HEK293 (cell line): ENCODE results near the gene IL22RA1.

ENCODE experiments used
- EGR2 ChIP-seq: fragments of 450-650 bp; formaldehyde crosslinking; IDR thresholded peaks from 2 replicates; pipeline ENCODE4 v1.5.1; 2016; ENCODE audit warnings: low read depth, missing biosample characterization, missing genetic modification characterization
- GLIS1 ChIP-seq: fragments of 450-650 bp; formaldehyde crosslinking; IDR thresholded peaks from 2 replicates; pipeline ENCODE4 v1.5.1; 2016; ENCODE audit warnings: missing biosample characterization, missing genetic modification characterization
- KLF9 ChIP-seq: fragments of 450-650 bp; formaldehyde crosslinking; IDR thresholded peaks from 2 replicates; pipeline ENCODE4 v1.5.1; 2016; ENCODE audit warnings: missing biosample characterization, missing genetic modification characterization, low read depth
- ZBTB8A ChIP-seq: fragments of 450-650 bp; formaldehyde crosslinking; IDR thresholded peaks from 2 replicates; pipeline ENCODE4 v1.5.1; 2016; ENCODE audit warnings: missing biosample characterization, missing genetic modification characterization
- ZFP41 ChIP-seq: fragments of 450-650 bp; formaldehyde crosslinking; IDR thresholded peaks from 2 replicates; pipeline ENCODE4 v1.5.1; 2016; ENCODE audit warnings: missing biosample characterization, missing genetic modification characterization, borderline replicate concordance
- ZNF10 ChIP-seq: fragments of 450-650 bp; formaldehyde crosslinking; IDR thresholded peaks from 2 replicates; pipeline ENCODE4 v1.5.1; 2017; ENCODE audit warnings: missing biosample characterization, missing genetic modification characterization
- ZNF121 ChIP-seq: fragments of 450-650 bp; formaldehyde crosslinking; IDR thresholded peaks from 2 replicates; pipeline ENCODE4 v1.5.1; 2016; ENCODE audit warnings: missing biosample characterization, missing genetic modification characterization
- ZNF138 ChIP-seq: fragments of 450-650 bp; formaldehyde crosslinking; IDR thresholded peaks from 2 replicates; pipeline ENCODE4 v1.5.1; 2016; ENCODE audit warnings: missing biosample characterization, missing genetic modification characterization, borderline replicate concordance
- ZNF140 ChIP-seq: fragments of 450-650 bp; formaldehyde crosslinking; IDR thresholded peaks from 2 replicates; pipeline ENCODE4 v1.5.1; 2016; ENCODE audit warnings: missing biosample characterization, missing genetic modification characterization
- ZNF146 ChIP-seq: fragments of 450-650 bp; formaldehyde crosslinking; IDR thresholded peaks from 2 replicates; pipeline ENCODE4 v1.5.1; 2016; ENCODE audit warnings: missing biosample characterization, missing genetic modification characterization
- ZNF157 ChIP-seq: fragments of 450-650 bp; formaldehyde crosslinking; IDR thresholded peaks from 2 replicates; pipeline ENCODE4 v1.5.1; 2016; ENCODE audit warnings: missing biosample characterization, missing genetic modification characterization
- ZNF18 ChIP-seq: fragments of 450-650 bp; formaldehyde crosslinking; IDR thresholded peaks from 2 replicates; pipeline ENCODE4 v1.5.1; 2016; ENCODE audit warnings: missing biosample characterization, missing genetic modification characterization
- ZNF184 ChIP-seq: fragments of 450-650 bp; IDR thresholded peaks from 2 replicates; pipeline ENCODE4 v1.5.1; 2018; ENCODE audit warnings: missing biosample characterization, mild to moderate bottlenecking, missing genetic modification characterization
- ZNF221 ChIP-seq: fragments of 450-650 bp; formaldehyde crosslinking; IDR thresholded peaks from 2 replicates; pipeline ENCODE4 v1.5.1; 2017; ENCODE audit warnings: missing biosample characterization, missing genetic modification characterization, borderline replicate concordance
- ZNF23 ChIP-seq: fragments of 450-650 bp; formaldehyde crosslinking; IDR thresholded peaks from 2 replicates; pipeline ENCODE4 v1.5.1; 2016; ENCODE audit warnings: missing biosample characterization, missing genetic modification characterization, borderline replicate concordance
- ZNF239 ChIP-seq: fragments of 450-650 bp; formaldehyde crosslinking; IDR thresholded peaks from 2 replicates; pipeline ENCODE4 v1.5.1; 2016; ENCODE audit warnings: missing biosample characterization, missing genetic modification characterization
- ZNF24 ChIP-seq: fragments of 450-650 bp; formaldehyde crosslinking; IDR thresholded peaks from 2 replicates; pipeline ENCODE4 v1.5.1; 2016; ENCODE audit warnings: missing biosample characterization, missing genetic modification characterization
- ZNF280D ChIP-seq: fragments of 450-650 bp; formaldehyde crosslinking; IDR thresholded peaks from 2 replicates; pipeline ENCODE4 v1.5.1; 2016; ENCODE audit warnings: missing biosample characterization, missing genetic modification characterization
- ZNF311 ChIP-seq: fragments of 450-650 bp; formaldehyde crosslinking; IDR thresholded peaks from 2 replicates; pipeline ENCODE4 v1.5.1; 2017; ENCODE audit warnings: missing biosample characterization, missing genetic modification characterization, borderline replicate concordance
- ZNF341 ChIP-seq: fragments of 450-650 bp; formaldehyde crosslinking; IDR thresholded peaks from 2 replicates; pipeline ENCODE4; 2016; ENCODE audit warnings: low read depth, missing biosample characterization, missing genetic modification characterization
- ZNF423 ChIP-seq: fragments of 450-650 bp; formaldehyde crosslinking; IDR thresholded peaks from 2 replicates; pipeline ENCODE4 v1.5.1; 2016; ENCODE audit warnings: missing biosample characterization, missing genetic modification characterization
- ZNF558 ChIP-seq: fragments of 450-650 bp; formaldehyde crosslinking; IDR thresholded peaks from 2 replicates; pipeline ENCODE4 v1.5.1; 2016; ENCODE audit warnings: missing biosample characterization, missing genetic modification characterization
- ZNF629 ChIP-seq: fragments of 450-650 bp; formaldehyde crosslinking; IDR thresholded peaks from 2 replicates; pipeline ENCODE4 v1.5.1; 2017; ENCODE audit warnings: missing biosample characterization, missing genetic modification characterization
- ZNF660 ChIP-seq: fragments of 450-650 bp; IDR thresholded peaks from 2 replicates; pipeline ENCODE4 v1.5.1; 2018; ENCODE audit warnings: missing biosample characterization, mild to moderate bottlenecking, missing genetic modification characterization
- ZNF707 ChIP-seq: fragments of 450-650 bp; formaldehyde crosslinking; IDR thresholded peaks from 2 replicates; pipeline ENCODE4 v1.5.1; 2016; ENCODE audit warnings: missing biosample characterization, missing genetic modification characterization
- ZNF776 ChIP-seq: fragments of 450-650 bp; formaldehyde crosslinking; IDR thresholded peaks from 2 replicates; pipeline ENCODE4 v1.5.0; 2017; ENCODE audit warnings: missing biosample characterization, missing genetic modification characterization, borderline replicate concordance
- ZNF843 ChIP-seq: fragments of 450-650 bp; formaldehyde crosslinking; IDR thresholded peaks from 2 replicates; pipeline ENCODE4 v1.5.1; 2016; ENCODE audit warnings: missing biosample characterization, missing genetic modification characterization
- ZSCAN30 ChIP-seq: fragments of 450-650 bp; IDR thresholded peaks from 2 replicates; pipeline ENCODE4 v1.5.1; 2018; ENCODE audit warnings: missing biosample characterization, mild to moderate bottlenecking, missing genetic modification characterization, moderate library complexity
- ZSCAN5A ChIP-seq: fragments of 450-650 bp; formaldehyde crosslinking; IDR thresholded peaks from 2 replicates; pipeline ENCODE4 v1.5.1; 2016; ENCODE audit warnings: missing biosample characterization, missing genetic modification characterization
- TF ChIP-seq, protein P1 (sequence below): fragments of 450-650 bp; formaldehyde crosslinking; IDR thresholded peaks from 2 replicates; pipeline ENCODE4 v1.5.1; 2016; ENCODE audit warnings: missing biosample characterization, missing genetic modification characterization
- TF ChIP-seq, protein P2 (sequence below): fragments of 450-650 bp; formaldehyde crosslinking; IDR thresholded peaks from 2 replicates; pipeline ENCODE4 v1.5.1; 2017; ENCODE audit warnings: missing biosample characterization, missing genetic modification characterization
- TF ChIP-seq, protein P3 (sequence below): fragments of 450-650 bp; formaldehyde crosslinking; IDR thresholded peaks from 2 replicates; pipeline ENCODE4 v1.5.1; 2016; ENCODE audit warnings: missing biosample characterization, missing genetic modification characterization

The IL22RA1 gene

DNA sequence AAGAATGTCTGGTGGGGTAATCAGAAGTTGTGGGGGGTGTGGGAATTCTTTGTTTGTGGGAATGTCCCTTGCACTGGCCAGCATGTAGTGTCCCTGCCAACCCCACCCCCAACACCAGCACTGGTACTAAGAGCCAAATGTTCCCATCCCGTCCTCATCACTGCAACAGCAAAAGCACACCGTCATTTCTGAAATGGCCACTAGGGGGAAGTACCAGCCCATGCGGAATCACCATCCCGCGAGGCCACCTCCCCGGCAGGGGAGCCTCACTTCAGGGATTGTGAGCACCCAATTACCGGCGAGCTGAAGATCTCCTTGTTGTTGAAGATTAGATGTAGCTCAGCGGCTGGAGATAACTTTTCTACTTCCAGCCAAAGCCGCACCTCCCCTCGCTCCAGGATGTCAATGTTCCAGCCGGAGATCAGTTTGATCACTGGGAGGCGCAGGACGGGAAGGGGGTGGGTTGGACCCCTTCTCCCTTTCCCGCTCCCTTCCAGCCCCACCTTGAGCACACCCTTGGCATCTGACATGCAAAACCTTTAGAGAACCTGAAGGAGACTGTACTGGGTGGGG, 72.0 kb downstream of the IL22RA1 start (continued):
- TF ChIP-seq, protein P1, sequence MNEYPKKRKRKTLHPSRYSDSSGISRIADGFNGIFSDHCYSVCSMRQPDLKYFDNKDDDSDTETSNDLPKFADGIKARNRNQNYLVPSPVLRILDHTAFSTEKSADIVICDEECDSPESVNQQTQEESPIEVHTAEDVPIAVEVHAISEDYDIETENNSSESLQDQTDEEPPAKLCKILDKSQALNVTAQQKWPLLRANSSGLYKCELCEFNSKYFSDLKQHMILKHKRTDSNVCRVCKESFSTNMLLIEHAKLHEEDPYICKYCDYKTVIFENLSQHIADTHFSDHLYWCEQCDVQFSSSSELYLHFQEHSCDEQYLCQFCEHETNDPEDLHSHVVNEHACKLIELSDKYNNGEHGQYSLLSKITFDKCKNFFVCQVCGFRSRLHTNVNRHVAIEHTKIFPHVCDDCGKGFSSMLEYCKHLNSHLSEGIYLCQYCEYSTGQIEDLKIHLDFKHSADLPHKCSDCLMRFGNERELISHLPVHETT = no peak
- no peak for TF ChIP-seq ZNF146 (tag by site-specific recombination)
- TF ChIP-seq, protein P2, sequence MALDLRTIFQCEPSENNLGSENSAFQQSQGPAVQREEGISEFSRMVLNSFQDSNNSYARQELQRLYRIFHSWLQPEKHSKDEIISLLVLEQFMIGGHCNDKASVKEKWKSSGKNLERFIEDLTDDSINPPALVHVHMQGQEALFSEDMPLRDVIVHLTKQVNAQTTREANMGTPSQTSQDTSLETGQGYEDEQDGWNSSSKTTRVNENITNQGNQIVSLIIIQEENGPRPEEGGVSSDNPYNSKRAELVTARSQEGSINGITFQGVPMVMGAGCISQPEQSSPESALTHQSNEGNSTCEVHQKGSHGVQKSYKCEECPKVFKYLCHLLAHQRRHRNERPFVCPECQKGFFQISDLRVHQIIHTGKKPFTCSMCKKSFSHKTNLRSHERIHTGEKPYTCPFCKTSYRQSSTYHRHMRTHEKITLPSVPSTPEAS = no peak
- no peak for TF ChIP-seq ZNF18
- no peak for TF ChIP-seq ZNF221 (tag by site-specific recombination)
- no peak for TF ChIP-seq ZNF629 (tag by site-specific recombination)
- no peak for TF ChIP-seq EGR2 (tag by site-specific recombination)
- TF ChIP-seq ZNF280D = no peak
- no peak for TF ChIP-seq ZNF23 (tag by site-specific recombination)
- TF ChIP-seq ZNF776 = no peak
- TF ChIP-seq ZNF660 (tag by site-specific recombination) = no peak; the same call in 1 of the 2 replicates
- TF ChIP-seq ZNF707 (tag by site-specific recombination) = no peak
- TF ChIP-seq ZSCAN30 = no peak
- no peak for TF ChIP-seq ZNF558 (tag by site-specific recombination)
- TF ChIP-seq ZNF138 (tag by site-specific recombination) = no peak
- TF ChIP-seq ZNF24 = no peak
- no peak for TF ChIP-seq ZNF311
- TF ChIP-seq ZSCAN5A = no peak
- 0 out of 2 replicates have a peak, but pooled peaks have one; percentile 14 for TF ChIP-seq ZBTB8A (tag by site-specific recombination)
- TF ChIP-seq ZNF423 (tag by site-specific recombination) = 0 out of 2 replicates have a peak, but pooled peaks have one; percentile 41
- TF ChIP-seq ZNF341 = 0 out of 2 replicates have a peak, but pooled peaks have one; percentile 23
- TF ChIP-seq ZNF157 (tag by site-specific recombination) = no peak
- TF ChIP-seq ZNF239 (tag by site-specific recombination) = no peak
- TF ChIP-seq ZNF184 (tag by site-specific recombination) = no peak
- no peak for TF ChIP-seq ZNF843
- TF ChIP-seq GLIS1 (tag by site-specific recombination) = peak; percentile 65
- no peak for TF ChIP-seq ZNF10
- no peak for TF ChIP-seq ZFP41
- no peak for TF ChIP-seq ZNF140 (tag by site-specific recombination)
- TF ChIP-seq KLF9 (tag by site-specific recombination) = no peak
- TF ChIP-seq, protein P3, sequence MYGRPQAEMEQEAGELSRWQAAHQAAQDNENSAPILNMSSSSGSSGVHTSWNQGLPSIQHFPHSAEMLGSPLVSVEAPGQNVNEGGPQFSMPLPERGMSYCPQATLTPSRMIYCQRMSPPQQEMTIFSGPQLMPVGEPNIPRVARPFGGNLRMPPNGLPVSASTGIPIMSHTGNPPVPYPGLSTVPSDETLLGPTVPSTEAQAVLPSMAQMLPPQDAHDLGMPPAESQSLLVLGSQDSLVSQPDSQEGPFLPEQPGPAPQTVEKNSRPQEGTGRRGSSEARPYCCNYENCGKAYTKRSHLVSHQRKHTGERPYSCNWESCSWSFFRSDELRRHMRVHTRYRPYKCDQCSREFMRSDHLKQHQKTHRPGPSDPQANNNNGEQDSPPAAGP (tag by site-specific recombination) = 0 out of 2 replicates have a peak, but pooled peaks have one; percentile 33
- no peak for TF ChIP-seq ZNF121
